Stimulated activated CD4-positive, alpha-beta T cell treated with anti-CD3 and anti-CD28 coated beads, Interleukin-1b, Interleukin-23, amount 100 ng/mL, for 1 hour (primary cell): ENCODE results near the gene GABRB1.
"Not testable (repeated sequence)": the region's sequence is repeated elsewhere in the genome, so short reads cannot be mapped to it uniquely, and the experiment has no call there.

Experiments used
- DNase-seq, 2 donors: peaks; one replicate each; pipeline ENCODE4 v3.0.0-alpha.2; 2020; ENCODE audit warnings: low read depth in 2 of 2

GABRB1 gene

GRCh38 chr4:47309165-47309564, 277.8 kb downstream of the GABRB1 start:
- no peak for DNase-seq

- DNase-seq: no peak
Measured at GRCh38 chr4:47312170-47312569, 280.8 kb downstream of the GABRB1 start.

DNA sequence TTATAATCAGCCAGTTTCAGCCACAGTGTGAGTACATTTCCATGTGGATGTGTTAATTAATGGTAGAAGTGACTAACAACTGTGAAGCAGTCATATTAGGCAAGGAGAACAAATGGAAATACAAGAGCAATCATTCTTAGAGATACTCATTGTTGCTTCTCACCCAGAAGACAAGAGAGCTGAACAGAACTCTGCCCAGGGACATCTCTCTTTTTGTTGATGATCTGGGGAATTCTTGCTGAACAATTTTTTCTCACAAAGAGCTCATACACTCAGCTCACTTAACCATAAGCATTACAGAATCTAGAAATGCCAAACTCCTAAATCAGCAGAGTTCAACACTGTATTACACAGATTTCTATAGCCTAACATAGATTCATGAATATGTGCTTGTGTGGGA, 282.0 kb downstream of the GABRB1 start:
- no peak for DNase-seq

GRCh38 chr4:47315346-47315745, 284.0 kb downstream of the GABRB1 start:
- no peak for DNase-seq

GRCh38 chr4:47326025-47326424, 294.7 kb downstream of the GABRB1 start:
- no peak for DNase-seq

GRCh38 chr4:47330866-47331265, 299.5 kb downstream of the GABRB1 start:
- DNase-seq: no peak

GRCh38 chr4:47334652-47335051, 303.3 kb downstream of the GABRB1 start:
- no peak for DNase-seq

DNA sequence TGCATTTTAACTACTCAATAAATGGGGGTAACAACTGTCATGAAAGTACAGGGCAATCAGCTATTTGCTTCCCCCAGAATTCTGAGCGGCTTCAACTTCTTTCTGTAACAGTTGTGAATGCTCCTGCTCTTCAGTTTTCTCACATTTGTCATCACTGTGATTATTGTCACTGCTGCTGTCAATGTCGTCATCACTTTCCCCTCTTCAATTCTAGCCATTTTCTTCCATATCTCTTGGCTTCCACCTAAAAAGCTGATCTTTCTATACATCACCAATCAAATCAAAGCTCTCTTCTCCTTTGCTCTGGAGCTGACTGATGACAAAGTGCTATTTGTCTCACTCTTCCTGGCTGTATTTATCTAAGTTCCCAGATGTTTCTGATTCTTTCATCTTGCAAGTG, 306.5 kb downstream of the GABRB1 start:
- DNase-seq: no peak

DNA sequence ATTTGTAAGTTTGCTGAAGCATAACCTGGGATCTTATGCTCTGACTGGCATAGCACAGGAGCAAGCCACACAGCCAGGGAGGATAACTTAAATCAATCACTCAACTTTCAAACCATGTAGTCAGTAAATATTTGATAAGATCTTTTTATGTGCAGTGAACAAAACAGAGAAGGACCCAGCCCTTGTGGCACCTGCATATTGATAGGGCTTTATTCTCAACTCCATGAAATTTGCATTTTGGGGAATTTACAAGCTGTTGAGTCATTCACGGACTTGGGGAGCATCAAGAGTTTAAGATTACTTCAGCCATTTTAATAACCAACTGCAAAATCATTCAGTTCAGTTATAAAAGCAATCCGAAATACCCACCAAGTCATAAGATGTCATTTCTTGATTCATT, 309.5 kb downstream of the GABRB1 start:
- no peak for DNase-seq

- no peak for DNase-seq
Measured at GRCh38 chr4:47342796-47343195, 311.4 kb downstream of the GABRB1 start.

DNA sequence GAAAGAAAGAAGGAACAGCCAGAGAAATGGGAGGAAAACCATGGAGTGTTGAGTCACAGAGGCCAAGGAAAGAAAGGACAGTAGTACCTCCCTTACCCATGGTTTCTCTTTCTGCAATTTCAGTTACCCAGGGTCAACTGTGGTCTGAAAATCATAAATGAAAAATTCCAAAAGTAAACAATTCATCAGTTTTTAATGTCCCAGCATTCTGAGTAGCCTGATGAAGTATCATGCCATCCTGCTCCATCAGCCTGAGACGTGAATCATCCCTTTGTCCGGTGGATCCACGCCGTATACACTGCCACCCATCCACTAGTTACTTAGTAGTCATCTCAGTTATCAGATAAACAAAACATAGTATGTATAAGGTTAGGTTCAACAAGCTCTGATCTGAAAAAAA, 318.0 kb downstream of the GABRB1 start:
- no peak for DNase-seq

DNA sequence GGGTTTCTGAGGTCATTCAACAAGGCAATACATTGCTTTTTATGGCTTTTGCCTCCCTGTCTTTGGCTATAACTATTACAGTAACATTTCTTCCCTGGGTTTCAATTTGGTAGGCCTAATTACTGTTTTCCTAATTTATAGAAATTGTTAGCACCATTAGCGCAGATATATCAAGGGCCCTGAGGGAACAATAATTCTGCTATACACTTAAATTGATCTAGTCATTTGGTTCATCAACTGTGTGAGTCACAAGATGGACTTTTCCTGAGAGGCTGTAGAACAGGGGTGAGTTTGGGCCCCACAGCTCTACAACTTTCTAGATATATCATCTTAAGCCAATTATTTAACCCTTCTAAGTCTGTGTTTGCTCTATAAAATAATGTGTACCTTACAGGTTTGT, 324.2 kb downstream of the GABRB1 start:
- no peak for DNase-seq

GRCh38 chr4:47359891-47360290, 328.5 kb downstream of the GABRB1 start:
- no peak for DNase-seq

DNA sequence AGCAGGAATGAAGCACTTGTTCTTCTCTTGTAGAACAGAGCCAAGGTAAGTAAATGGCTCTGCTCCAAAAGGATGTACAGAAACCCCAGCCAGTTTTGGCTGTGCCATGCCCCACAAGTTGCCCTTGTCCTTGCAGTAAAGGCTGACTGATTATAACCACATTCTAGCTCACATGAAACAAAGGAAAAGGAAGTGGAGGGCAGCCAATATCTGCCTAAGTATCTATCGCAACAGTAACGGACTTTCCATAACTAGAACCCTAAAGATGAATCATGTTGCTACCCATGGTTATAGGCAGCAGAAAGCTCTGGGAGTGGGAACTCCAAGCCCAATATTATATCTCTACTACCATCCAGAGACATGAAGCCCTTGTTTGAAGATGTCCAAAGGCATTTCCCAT, 336.4 kb downstream of the GABRB1 start:
- no peak for DNase-seq

DNA sequence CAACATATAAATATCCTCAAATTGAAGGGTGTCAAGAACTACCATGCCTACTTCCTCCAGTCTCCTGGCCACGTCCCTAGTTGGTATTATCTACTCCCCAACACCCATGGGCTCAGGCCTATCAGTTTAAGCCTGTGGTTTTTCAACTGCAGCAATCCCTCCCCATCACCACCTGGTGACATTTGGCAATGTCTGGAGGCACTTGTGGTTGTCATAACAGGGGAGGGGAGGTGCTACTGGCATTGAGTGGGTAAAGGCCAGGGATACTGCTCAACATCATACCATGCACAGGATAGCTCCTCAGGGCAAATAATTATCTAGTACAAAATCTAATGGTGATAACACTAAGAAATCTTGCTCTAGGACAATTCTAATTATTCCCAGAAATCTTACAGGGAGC, 336.8 kb downstream of the GABRB1 start:
- DNase-seq: no peak

GRCh38 chr4:47372561-47372960, 341.2 kb downstream of the GABRB1 start:
- no peak for DNase-seq

GRCh38 chr4:47373174-47373573, 341.8 kb downstream of the GABRB1 start:
- no peak for DNase-seq

DNA sequence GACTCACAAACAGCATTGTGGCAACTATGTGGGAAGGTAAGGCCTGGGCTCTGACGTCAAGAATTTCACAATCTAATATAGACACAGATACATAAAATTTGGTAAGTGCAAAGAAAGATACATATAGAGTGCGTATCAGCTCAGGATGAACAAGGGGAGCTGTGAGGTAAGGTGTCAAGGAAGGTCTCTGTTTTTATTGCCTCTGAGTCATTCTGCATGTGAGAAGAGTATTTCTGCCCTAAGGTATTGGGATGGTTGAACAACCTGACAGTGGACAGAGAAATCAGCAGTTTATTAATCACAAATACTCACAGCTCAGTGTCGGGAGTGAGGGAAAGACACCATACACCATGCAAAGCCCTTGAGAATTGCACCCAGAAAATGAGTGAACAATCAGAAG, 342.3 kb downstream of the GABRB1 start:
- no peak for DNase-seq

DNA sequence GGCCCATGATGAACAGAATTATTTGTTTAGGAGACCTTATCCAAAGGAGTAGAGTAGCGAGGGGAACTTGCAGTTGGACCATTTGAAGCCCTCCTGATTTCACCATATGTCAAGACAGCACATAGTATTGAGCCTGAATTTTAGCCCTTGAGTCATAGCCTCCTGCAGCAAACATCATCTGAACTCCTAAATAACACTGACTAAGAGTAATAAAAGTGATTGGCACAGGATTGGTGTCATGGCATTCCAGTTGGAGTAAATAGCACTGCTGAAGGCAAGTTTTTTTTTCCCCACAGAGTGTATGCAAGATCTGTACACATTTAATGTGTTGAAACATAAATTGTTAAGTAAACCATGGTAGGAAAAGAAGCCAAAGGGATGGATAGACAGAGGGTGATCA, 343.1 kb downstream of the GABRB1 start:
- no peak for DNase-seq

DNA sequence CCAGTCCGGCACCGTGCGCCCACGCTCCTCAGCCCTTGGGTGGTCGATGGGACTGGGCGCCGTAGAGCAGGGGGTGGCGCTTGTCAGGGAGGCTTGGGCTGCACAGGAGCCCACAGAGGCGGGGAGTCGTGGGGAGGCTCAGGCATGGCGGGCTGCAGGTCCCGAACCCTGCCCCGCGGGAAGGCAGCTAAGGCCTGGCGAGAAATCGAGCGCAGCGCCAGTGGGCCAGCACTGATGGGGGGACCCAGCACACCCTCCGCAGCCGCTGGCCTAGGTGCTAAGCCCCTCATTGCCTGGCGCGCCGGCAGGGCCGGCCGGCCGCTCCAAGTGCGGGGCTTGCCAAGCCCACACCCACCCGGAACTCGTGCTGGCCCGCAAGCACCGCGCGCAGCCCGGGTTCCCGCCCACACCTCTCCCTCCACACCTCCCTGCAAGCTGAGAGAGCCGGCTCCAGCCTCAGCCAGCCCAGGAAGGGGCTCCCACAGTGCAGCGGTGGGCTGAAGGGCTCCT, 346.7 kb downstream of the GABRB1 start:
- not testable (repeated sequence) for DNase-seq

DNA sequence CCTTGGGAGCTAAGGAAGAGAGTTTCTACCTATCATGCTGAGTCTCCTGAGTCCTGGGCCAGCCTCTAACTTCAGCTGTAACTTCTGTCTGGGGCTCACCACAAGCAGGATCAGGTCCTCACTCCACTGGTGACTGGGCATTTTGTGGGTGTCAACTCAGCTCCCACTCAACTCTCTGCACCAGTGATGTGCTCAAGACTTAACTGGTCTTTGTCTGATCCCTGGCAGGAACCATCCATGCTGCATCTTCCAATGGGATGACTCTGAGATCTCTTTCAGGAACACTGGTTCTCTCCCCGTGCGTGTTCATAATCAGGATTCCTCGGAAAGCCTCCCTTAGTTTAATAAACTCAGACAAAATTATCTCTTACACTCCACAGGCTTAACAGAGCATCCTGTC, 349.8 kb downstream of the GABRB1 start:
- no peak for DNase-seq

DNA sequence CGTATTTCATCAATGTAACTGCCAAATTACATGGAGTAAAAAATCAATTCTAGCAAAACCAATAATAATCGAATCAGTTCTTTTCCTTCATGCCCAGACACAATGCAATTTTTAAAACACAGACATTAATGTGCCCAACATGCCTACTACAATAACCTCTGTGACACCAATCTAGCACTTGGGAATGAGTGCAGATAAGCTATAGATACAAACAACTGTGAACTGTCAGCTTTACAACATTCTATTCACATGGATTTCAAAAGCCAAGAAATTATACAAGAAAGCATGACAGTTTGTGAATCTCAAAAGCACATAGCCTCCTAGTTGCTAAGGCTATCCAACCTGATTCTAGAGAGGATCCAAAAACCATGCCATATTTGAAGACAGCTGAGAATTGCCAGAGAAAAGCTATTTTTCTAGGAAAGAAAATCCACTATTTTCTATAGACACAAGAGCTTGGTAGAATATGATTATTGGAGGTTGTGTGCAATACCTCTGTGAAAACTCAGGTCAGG, 351.5 kb downstream of the GABRB1 start:
- no peak for DNase-seq

DNA sequence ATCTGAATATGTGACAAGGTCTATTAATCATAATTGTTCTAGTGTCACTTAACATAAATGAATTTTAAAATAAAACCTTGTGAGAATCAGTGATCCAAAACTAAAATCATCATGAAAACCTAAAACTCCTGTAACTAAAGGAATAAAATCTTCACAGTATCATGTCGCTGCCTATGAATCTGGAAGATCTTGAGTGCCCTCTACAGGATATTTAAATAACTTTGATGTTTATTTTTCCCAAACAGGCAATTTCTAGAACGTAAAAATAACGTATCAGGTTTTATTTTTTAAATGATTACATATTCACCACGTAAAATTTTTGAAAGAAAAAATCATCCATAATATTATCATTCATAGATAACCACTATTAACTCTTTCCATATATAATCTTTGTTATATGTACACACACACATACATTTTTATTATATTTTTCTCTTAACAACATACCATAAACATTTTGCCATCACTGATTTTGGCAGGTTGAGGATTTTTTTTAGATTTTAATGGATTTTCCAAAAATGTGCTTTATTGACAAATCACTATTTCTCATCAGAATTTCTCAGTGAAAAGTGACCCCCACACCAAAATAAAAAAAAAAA, 352.6 kb downstream of the GABRB1 start:
- DNase-seq: no peak

- DNase-seq: no peak
Measured at GRCh38 chr4:47386146-47386545, 354.8 kb downstream of the GABRB1 start.
